Nephron (organoid): ENCODE measurements around the gene FAM169A.
"Not testable (repeated sequence)": the region's sequence is repeated elsewhere in the genome, so short reads cannot be mapped to it uniquely, and the experiment has no call there.

Source experiments
- H3K27ac Mint-ChIP-seq, 3 experiments: 2 replicates each; pipeline ENCODE4 v1.8.0; 2020; ENCODE audit warnings: mixed read lengths in 3 of 3, mild to moderate bottlenecking in 2 of 3, moderate library complexity in 1 of 3
- H3K27me3 Mint-ChIP-seq: 2 replicates; pipeline ENCODE4 v1.8.0; 2021; ENCODE audit warnings: low read depth, mild to moderate bottlenecking, moderate library complexity, mixed read lengths
- H3K36me3 Mint-ChIP-seq: 2 replicates; pipeline ENCODE4 v1.8.0; 2020; ENCODE audit warnings: low read depth, mixed read lengths
- H3K4me1 Mint-ChIP-seq: 2 replicates; pipeline ENCODE4 v1.8.0; 2020; ENCODE audit warnings: mixed read lengths
- H3K4me3 Mint-ChIP-seq, 3 experiments: 2 replicates each; pipeline ENCODE4 v1.8.0; 2020; ENCODE audit warnings: mild to moderate bottlenecking in 3 of 3, mixed read lengths in 3 of 3, moderate library complexity in 2 of 3
- H3K9me3 Mint-ChIP-seq: 2 replicates; pipeline ENCODE4 v1.8.0; 2020; ENCODE audit warnings: mixed read lengths
- CTCF ChIP-seq, 3 experiments: fragments of 200-600 bp; sonication (generic); IDR thresholded peaks; one replicate each; pipeline ENCODE4 v1.5.0; 2021; ENCODE audit warnings: antibody characterized with exemption in 3 of 3; ENCODE audit not compliant: unreplicated experiment in 3 of 3

FAM169A gene

GRCh38 chr5:74870299-74871067, 4.3 kb upstream of the FAM169A start:
- peaks cover 17% of the 10 kb centered on the region for H3K27me3 Mint-ChIP-seq
- H3K36me3 Mint-ChIP-seq: no peaks in the 10 kb centered on the region
- H3K4me1 Mint-ChIP-seq: peaks cover under 1% of the 10 kb centered on the region
- peaks cover 4% of the 10 kb centered on the region for H3K9me3 Mint-ChIP-seq
- H3K4me3 Mint-ChIP-seq: no peak overlapping the region
- TF ChIP-seq CTCF (IDR thresholded peaks at IDR 0.05; ENCODE audit: unreplicated experiment in 3 of 3): no peak
- H3K27ac Mint-ChIP-seq: peak overlapping the region in 1 of 3 experiments; percentile 6

- Mint-ChIP-seq H3K27me3 (peaks cover 28% of the 10 kb centered on the region), H3K4me1 (peaks cover 12% of the 10 kb centered on the region), H3K4me3 (peak overlapping the region in 2 of 3 experiments; percentile 0 to 29)
- not testable (repeated sequence) for H3K36me3 Mint-ChIP-seq, H3K27ac Mint-ChIP-seq, H3K9me3 Mint-ChIP-seq
Measured at GRCh38 chr5:74869414-74869813, 3.2 kb upstream of the FAM169A start.

- H3K4me1 Mint-ChIP-seq: peaks cover 12% of the 10 kb centered on the region
- H3K4me3 Mint-ChIP-seq: peak overlapping the region; percentile 87 to 91 (median 89)
- no peaks in the 10 kb centered on the region for H3K36me3 Mint-ChIP-seq
- H3K27me3 Mint-ChIP-seq: peaks cover 41% of the 10 kb centered on the region
- peak overlapping the region; percentile 40 to 83 (median 67) for H3K27ac Mint-ChIP-seq
- no peak for TF ChIP-seq CTCF (IDR thresholded peaks at IDR 0.05; ENCODE audit: unreplicated experiment in 3 of 3)
- no peaks in the 10 kb centered on the region for H3K9me3 Mint-ChIP-seq
Measured at GRCh38 chr5:74866596-74867162, 492 bp upstream of the FAM169A start.

GRCh38 chr5:74865256-74865803, 857 bp downstream of the FAM169A start:
- H3K36me3 Mint-ChIP-seq: no peaks in the 10 kb centered on the region
- TF ChIP-seq CTCF (IDR thresholded peaks at IDR 0.05; ENCODE audit: unreplicated experiment in 3 of 3): no peak
- H3K4me1 Mint-ChIP-seq: peaks cover 12% of the 10 kb centered on the region
- no peaks in the 10 kb centered on the region for H3K9me3 Mint-ChIP-seq
- peak overlapping the region; percentile 96 to 99 (median 96) for H3K4me3 Mint-ChIP-seq
- peak overlapping the region; percentile 75 to 89 (median 81) for H3K27ac Mint-ChIP-seq
- peaks cover 41% of the 10 kb centered on the region for H3K27me3 Mint-ChIP-seq

- TF ChIP-seq CTCF (IDR thresholded peaks at IDR 0.05; ENCODE audit: unreplicated experiment in 3 of 3): no peak
- H3K27ac Mint-ChIP-seq: peak overlapping the region; percentile 46 to 89 (median 75)
- no peaks in the 10 kb centered on the region for H3K36me3 Mint-ChIP-seq
- H3K4me1 Mint-ChIP-seq: peaks cover 12% of the 10 kb centered on the region
- peaks cover 41% of the 10 kb centered on the region for H3K27me3 Mint-ChIP-seq
- H3K4me3 Mint-ChIP-seq: peak overlapping the region; percentile 96 to 99 (median 96)
- H3K9me3 Mint-ChIP-seq: no peaks in the 10 kb centered on the region
Measured at GRCh38 chr5:74864823-74865222, 1.4 kb downstream of the FAM169A start.

GRCh38 chr5:74863726-74864125, 2.5 kb downstream of the FAM169A start:
- Mint-ChIP-seq H3K36me3 (no peaks in the 10 kb centered on the region), H3K9me3 (no peaks in the 10 kb centered on the region), H3K27ac (no peak overlapping the region), H3K4me3 (peak overlapping the region; percentile 12 to 61 (median 53)), H3K4me1 (peaks cover 12% of the 10 kb centered on the region), H3K27me3 (peaks cover 41% of the 10 kb centered on the region)
- no peak for TF ChIP-seq CTCF (IDR thresholded peaks at IDR 0.05; ENCODE audit: unreplicated experiment in 3 of 3)
